ENCODE measurements around the gene CHST11.

DNA sequence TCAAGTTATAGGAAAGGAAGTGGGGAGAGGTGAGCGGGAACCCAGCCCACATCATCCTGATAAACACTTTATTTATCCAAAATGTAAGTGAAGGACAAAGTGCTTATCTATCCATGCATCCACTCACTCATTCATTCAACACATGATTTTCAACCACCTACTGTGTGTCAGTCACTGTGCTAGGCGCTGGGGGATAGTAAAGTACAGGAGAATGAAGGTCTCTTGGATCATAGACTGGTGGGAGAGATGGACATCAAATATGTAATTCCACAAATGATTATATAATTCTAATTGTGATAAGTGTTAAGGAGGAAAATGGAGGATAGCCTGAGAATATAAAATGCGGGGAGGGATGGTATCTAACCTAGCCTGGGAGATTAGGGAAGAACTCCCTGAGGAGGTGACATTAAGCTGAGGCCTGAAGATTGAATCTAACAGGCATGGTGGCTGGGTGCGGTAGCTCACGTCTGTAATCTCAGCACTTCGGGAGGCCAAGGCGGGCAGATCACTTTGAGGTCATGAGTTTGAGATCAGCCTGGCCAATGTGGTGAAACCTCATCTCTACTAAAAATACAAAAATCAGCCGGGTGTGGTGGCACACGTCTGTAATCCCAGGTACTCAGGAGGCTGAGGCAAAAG lies 41.3 kb upstream of the CHST11 start:
- no peak for TF ChIP-seq SMC3 (IDR thresholded peaks at IDR 0.05; ENCODE audit: low read depth, low read length)
- no peak for TF ChIP-seq USF2 (IDR thresholded peaks at IDR 0.05; ENCODE audit: low read depth, low read length)
- TF ChIP-seq, protein P1, sequence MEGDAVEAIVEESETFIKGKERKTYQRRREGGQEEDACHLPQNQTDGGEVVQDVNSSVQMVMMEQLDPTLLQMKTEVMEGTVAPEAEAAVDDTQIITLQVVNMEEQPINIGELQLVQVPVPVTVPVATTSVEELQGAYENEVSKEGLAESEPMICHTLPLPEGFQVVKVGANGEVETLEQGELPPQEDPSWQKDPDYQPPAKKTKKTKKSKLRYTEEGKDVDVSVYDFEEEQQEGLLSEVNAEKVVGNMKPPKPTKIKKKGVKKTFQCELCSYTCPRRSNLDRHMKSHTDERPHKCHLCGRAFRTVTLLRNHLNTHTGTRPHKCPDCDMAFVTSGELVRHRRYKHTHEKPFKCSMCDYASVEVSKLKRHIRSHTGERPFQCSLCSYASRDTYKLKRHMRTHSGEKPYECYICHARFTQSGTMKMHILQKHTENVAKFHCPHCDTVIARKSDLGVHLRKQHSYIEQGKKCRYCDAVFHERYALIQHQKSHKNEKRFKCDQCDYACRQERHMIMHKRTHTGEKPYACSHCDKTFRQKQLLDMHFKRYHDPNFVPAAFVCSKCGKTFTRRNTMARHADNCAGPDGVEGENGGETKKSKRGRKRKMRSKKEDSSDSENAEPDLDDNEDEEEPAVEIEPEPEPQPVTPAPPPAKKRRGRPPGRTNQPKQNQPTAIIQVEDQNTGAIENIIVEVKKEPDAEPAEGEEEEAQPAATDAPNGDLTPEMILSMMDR (conservative IDR thresholded peaks at IDR 0.05; ENCODE audit: low read depth, low read length), result no peak
- no peak for TF ChIP-seq CHD1 (IDR thresholded peaks at IDR 0.05; ENCODE audit: low read depth, low read length)
- no peak for TF ChIP-seq POLR2A (IDR thresholded peaks at IDR 0.05; ENCODE audit: low read depth, low read length)
- no peak for TF ChIP-seq RFX5 (IDR thresholded peaks at IDR 0.05; ENCODE audit: low read depth, low read length)
